Omental fat pad (tissue), 4 donors: ENCODE results near the gene LHX4. TPM values are rescaled to one million over a fixed set of nuclear protein-coding genes. Genes with fewer than 3 reads are reported as not detected.
"Not testable (repeated sequence)": the region's sequence is repeated elsewhere in the genome, so short reads cannot be mapped to it uniquely, and the experiment has no call there.

Experiments
- ATAC-seq: fragments of 150-250 bp; one replicate; pipeline ENCODE4 v1.9.1; 2016; ENCODE audit warnings: mild to moderate bottlenecking, moderate library complexity; ENCODE audit not compliant: low FRiP score
- DNase-seq: peaks from one replicate; pipeline ENCODE4 v3.0.0-alpha.2; 2019; ENCODE audit warnings: low spot score
- total RNA-seq, 4 donors: library from RNA; depleted of rRNA; stranded (reverse); fragments of >200 nt; gene quantifications; one replicate each; pipeline ENCODE4 v1.1.0, GENCODE V29; 2016
- TF ChIP-seq, protein P1 (sequence below), 3 donors: fragments of 450-650 bp; IDR thresholded peaks; one replicate each; pipeline ENCODE4 v1.5.1; 2016 to 2017; ENCODE audit warnings: antibody characterized with exemption in 3 of 3, mild to moderate bottlenecking in 3 of 3, moderate library complexity in 2 of 3

LHX4 gene
- total RNA-seq, 4 donors from 2014 or later: 0.16 to 0.28 TPM; not detected in 2

DNA sequence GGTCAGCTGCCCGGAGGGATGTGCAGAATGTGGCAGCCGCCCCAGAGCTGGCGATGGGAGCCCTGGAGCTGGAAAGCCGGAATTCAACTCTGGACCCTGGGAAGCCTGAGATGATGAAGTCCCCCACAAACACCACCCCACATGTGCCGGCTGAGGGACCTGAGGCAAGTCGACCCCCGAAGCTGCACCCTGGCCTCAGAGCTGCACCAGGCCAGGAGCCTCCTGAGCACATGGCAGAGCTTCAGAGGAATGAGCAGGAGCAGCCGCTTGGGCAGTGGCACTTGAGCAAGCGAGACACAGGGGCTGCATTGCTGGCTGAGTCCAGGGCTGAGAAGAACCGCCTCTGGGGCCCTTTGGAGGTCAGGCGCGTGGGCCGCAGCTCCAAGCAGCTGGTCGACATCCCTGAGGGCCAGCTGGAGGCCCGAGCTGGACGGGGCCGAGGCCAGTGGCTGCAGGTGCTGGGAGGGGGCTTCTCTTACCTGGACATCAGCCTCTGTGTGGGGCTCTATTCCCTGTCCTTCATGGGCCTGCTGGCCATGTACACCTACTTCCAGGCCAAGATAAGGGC is 33.5 kb upstream of the LHX4 start:
- TF ChIP-seq, protein P1, sequence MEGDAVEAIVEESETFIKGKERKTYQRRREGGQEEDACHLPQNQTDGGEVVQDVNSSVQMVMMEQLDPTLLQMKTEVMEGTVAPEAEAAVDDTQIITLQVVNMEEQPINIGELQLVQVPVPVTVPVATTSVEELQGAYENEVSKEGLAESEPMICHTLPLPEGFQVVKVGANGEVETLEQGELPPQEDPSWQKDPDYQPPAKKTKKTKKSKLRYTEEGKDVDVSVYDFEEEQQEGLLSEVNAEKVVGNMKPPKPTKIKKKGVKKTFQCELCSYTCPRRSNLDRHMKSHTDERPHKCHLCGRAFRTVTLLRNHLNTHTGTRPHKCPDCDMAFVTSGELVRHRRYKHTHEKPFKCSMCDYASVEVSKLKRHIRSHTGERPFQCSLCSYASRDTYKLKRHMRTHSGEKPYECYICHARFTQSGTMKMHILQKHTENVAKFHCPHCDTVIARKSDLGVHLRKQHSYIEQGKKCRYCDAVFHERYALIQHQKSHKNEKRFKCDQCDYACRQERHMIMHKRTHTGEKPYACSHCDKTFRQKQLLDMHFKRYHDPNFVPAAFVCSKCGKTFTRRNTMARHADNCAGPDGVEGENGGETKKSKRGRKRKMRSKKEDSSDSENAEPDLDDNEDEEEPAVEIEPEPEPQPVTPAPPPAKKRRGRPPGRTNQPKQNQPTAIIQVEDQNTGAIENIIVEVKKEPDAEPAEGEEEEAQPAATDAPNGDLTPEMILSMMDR (IDR thresholded peaks at IDR 0.05): no peak
- DNase-seq: no peak
- no peak for ATAC-seq

DNA sequence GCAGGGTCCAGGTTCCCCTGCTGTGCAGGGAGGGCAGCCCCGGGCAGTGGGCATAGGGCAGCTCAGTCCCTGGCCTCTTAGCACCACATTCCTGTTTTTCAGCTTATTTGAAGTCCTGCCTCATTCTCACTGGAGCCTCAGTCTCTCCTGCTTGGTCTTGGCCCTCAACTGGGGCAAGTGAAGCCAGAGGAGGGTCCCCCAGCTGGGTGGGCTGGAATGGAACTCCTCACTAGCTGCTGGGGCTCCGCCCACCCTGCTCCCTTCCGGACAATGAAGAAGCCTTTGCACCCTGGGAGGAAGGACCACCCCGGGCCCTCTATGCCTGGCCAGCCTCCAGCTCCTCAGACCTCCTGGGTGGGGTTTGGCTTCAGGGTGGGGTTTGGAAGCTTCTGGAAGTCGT is 32.8 kb upstream of the LHX4 start:
- TF ChIP-seq, protein P1 (IDR thresholded peaks at IDR 0.05): no peak
- DNase-seq (no peak), ATAC-seq (no peak)

DNA sequence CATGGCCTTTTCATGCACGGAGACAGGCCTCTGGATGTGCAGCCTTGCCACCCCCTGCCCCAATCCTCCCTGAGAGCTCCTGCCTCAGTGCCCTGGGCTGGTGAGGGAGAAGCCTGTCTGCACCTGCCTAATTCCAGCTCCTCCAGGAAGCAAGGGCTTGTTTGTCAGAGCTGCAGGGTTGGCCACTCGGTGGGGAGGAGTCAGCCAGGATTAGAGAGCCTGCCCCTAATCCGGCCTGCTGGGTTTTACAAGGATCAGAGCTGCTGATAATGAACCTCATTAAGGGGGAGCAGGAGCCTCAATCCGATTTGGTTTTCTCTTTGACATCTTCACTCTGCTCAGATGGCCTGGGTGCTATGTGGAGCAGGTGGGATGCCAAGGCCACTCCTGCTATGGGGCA is 31.9 kb upstream of the LHX4 start:
- ATAC-seq: no peak
- TF ChIP-seq, protein P1 (IDR thresholded peaks at IDR 0.05): no peak

DNA sequence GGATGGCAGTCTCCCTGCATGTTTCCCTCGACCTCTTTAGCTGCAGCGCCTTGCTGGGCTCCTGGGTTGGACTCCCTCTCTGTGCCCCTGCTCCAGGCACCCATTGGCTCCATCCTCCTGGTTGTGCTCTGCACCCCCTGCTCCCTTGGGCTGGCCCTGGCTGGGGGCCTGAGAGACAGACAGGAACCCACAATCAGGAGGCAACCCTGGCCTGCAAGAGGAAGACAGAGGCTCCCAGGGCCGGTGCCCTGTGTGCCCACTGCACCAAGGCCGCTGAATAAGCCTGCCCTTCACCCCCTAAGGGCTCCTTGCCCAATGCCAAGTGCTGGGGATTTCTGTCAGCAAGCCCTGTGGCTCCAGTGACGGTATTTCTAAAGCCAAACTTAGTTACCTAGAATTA is 31.5 kb upstream of the LHX4 start:
- TF ChIP-seq, protein P1 (IDR thresholded peaks at IDR 0.05): no peak
- DNase-seq: no peak
- ATAC-seq: no peak

More for the DNA sequence above, 31.9 kb upstream of the LHX4 start:
- no peak for DNase-seq

DNA sequence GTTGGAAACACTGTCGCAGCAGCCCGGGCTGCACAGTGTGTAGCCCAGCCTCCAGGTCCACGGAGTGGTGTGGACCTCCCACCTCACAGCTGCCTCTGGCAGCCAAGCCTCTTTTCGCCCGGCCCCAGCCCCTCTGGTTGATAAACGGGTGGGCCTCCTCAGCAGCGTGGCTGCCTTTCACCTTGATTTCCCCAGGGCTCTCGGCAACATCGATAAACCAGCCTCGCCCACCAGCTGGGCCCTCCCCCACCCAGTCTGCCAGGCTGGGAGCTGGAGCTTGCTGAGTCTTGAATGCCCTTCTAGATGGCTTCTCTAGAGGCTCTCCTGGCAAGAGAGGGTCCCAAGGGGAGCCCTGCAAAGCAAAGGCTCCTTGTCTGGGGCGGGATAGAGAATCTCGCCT is 31.0 kb upstream of the LHX4 start:
- TF ChIP-seq, protein P1 (IDR thresholded peaks at IDR 0.05): no peak
- ATAC-seq: no peak
- DNase-seq: no peak

DNA sequence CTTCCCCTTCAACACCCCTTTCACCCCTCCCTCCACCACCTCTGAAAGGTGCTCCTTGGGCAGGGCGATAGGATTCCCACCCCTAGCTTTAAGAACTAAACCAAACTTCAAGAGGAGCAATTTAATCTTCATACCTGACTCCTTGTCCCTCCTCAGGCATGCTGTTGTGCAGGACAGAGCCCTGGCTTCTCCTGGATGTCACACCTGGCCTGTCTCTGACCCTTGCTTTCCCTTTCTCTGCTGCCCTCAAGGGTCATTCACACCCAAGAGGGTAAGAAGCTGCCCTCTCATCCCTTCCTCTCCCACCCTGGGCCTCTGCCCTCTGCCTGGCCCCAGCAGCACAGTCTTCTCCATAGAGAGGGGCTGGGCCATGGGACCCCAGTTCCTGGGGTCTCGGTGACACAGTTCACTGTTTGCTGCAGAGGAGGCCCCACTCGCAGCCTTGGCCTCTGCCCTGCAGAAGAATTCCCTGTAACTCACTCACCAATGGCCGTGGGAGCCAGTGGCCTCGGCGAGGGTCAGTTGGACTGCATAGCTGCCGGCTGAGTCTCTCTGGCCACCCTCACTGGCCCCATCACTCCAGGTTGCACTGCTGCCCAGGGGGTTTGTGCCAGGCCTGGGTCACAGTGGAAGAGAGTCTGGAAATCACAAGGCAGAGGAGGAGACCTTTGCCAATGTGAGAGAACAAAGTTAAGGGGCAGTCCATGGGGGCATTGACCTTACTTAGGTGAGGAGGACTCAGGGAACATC is 28.4 kb upstream of the LHX4 start:
- TF ChIP-seq, protein P1 (IDR thresholded peaks at IDR 0.05): no peak
- DNase-seq (no peak), ATAC-seq (no peak)

DNA sequence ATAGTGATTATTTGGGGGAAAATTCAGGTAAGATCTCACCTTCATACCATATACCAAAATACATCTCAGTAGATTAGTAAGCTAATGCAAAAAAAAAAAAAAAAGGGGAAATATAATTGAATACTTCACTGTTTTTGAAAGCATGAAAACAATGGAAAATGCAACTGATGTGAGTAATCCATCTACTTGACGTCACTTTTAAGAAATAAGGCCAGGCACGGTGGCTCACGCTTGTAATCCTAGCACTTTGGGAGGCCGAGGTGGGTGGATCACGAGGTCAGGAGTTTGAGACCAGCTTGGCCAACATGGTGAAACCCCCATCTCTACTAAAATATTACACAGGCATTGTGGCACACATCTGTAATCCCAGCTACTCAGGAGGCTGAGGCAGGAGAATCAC is 27.5 kb upstream of the LHX4 start:
- DNase-seq, ATAC-seq: not testable (repeated sequence)
